CD4-positive, alpha-beta T cell treated with Interleukin-17A for 4 hours (primary cell): ENCODE data around the gene IL2RG.

Experiments
- DNase-seq: peaks from one replicate; pipeline ENCODE4 v3.0.0-alpha.2; 2020; ENCODE audit warnings: mixed read lengths

IL2RG gene

DNA sequence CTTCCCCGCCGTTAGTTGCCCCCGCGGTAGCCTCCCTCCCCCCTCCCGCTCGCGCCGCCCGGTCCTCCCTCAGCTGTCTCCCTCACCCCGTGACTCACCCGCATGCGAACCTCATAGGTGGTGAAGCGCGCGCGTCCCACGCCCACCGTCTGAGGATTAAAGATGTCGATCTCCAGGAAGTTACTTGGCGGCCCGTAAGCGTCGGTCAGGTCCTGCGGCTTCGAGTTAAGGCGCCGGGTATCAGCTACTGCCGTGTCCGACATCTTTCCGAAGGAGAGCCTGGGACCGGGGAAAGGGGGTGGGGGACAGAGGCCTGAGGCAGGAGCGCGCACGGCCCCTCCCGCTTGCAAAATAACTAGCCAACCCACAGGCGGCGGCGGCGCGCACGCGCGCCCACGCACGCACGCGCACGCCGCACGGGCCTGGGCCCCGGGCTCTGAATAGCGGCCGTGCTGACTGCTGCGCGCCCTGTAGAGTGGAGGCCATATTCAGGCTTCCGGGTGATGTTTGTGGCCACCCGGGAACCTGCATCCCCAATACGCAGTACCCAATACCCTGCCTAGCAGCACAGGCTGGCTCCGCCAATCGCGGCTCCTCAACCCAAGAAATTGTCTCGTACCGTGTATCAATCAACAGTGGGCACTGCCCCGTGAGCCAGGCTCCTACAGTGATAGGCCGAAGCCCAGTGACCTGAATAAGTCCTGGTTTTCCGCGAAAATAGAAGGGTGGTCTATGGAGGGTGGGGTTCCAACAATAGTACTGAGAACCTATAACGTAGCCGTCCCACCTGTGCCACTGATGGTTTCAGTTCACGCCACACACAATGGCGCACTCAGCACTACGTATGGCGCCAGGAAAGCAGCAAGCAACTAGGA lies 43.1 kb downstream of the IL2RG start, which contains the start of gene SNX12:
SNX12 (minus strand) TSS at position 291 of the 875 bp plus-strand sequence; CDS start at position 263, 28 bp downstream.
- peak; percentile 88 for DNase-seq

GRCh38 chrX:71067712-71068043 lies 43.7 kb downstream of the IL2RG start:
- no peak for DNase-seq

- DNase-seq: no peak
Measured at GRCh38 chrX:71067089-71067488, 44.3 kb downstream of the IL2RG start.

DNA sequence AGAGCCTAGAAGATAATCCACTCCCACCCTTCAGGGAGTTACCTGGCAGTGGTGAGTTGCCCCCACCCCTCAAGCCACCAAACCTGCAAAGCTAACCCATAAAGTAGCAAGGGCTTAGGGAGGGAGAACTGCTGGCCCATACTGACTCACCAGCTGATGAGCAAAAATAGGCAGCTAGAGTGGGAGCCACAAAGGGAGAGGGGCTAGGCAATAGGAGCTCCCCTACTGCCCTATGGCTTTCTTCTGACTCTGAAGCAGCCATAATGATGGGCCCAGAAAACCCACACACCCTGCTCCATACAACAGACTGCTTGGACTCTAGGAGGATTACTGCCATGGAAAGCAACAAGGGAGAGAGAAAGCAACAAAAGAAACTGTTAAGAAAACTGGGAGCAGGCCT lies 51.2 kb downstream of the IL2RG start:
- no peak for DNase-seq

- no peak for DNase-seq
Measured at GRCh38 chrX:71057848-71058530, 53.4 kb downstream of the IL2RG start.
